ENCODE measurements around the gene OR4C3.
"Not testable (repeated sequence)": the region's sequence is repeated elsewhere in the genome, so short reads cannot be mapped to it uniquely, and the experiment has no call there.

The OR4C3 gene

DNA sequence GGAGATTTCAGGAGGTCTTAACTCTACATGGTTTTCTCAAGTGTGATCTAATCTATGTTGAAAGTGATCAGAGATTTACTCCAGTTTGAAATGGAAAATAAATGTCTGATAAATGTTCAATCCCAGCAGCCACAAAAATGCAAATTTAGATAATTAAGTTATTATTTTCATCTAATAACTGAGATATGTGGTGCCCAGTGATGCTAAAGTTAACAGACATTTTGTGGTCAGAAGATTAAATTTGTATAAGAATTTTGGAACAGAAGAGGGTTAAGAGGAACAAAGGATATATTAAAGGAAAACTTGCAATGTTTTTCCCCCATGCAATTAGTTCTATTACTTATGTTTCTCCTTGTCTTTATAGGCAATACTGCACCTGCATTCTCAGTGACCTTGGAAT lies at the start of gene OR4C3:
OR4C3 (plus strand) TSS at position 301 of the 400 bp plus-strand sequence. CDS start 102 bp downstream, outside the sequence.
- DNase-seq, result not testable (repeated sequence)

DNA sequence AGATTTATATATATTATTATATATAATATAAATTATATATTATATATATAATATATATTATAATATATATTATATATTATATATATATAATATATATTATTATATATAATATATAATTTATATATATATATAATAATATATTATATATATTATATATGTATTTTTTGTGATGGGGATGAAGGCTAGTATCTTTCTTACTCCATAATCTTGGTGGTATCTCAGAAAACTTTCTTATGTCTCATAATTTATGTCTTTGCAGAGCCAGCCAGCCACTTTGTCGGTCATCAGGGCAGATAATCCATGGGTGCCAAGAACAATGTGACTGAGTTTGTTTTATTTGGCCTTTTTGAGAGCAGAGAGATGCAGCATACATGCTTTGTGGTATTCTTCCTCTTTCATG lies 18.8 kb upstream of the OR4C3 start, which contains the start of gene OR4S1:
OR4S1 (plus strand) TSS at position 301 of the 400 bp plus-strand sequence; CDS start at position 301, 0 bp downstream.
- no peak for DNase-seq

DNA sequence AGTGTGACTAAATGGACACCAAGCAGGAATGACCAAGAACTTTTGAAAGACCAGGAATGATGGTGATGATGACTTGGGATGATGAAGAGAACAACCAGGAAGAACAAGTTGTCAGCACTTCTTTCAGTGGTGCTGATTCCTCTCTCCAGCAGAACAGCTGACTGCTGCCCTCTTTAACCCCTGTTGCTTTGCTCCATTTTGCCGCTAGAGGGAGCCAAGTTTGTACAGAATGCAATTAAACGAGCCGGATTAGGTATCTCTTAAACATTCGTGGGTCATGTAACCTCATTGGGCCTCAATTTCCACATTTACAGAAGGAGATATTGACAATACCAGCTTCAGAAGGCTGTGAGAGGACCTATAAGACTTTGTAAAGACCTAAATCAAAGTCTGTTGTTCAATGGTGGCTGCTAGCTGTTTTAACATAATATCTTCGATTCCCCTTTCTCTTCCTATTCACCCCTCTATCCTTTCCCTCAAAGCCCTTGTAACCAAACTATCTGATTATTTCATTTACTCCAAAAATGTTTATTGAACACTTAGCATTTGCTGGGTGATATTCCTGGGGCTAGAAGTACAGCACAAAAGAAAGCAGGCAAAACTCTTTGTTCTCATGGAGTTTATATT lies 16.8 kb upstream of the OR4C3 start:
- DNase-seq, result peak; percentile 55

DNA sequence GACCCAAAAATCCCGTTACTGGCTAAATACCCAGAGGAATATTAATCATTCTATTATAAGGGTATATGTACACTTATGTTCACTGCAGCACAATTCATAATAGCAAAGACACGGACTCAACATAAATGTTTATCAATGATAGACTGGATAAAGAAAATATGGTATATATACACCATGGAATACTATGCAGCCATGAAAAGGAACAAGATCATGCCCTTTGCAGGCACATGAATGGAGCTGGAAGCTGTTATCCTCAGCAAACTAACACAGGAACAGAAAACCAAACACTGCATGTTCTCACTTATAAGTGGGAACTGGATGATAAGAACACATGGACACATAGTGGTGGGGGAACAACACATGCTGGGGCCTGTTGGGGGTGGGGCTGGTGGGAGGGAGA lies 11.1 kb upstream of the OR4C3 start:
- not testable (repeated sequence) for DNase-seq

DNA sequence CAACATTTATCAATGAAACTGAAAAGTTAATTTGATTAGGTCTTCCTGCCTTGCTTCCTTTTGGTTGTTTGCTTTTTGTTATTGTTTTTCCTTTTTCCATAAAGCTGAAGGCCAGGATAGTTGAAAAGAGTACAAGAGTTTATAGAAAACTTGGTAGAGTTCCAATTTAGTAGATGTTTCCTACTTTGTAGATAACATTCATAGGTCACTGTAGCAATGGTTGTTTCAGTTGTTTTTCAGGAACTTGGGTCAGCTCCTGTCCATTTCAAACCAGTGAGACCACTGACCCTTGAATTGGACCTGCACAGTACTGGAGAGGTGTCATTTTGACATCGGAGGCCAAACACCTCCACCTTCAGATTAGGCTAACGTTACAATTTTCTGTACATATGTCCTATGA lies 4.9 kb upstream of the OR4C3 start:
- not testable (repeated sequence) for DNase-seq

DNA sequence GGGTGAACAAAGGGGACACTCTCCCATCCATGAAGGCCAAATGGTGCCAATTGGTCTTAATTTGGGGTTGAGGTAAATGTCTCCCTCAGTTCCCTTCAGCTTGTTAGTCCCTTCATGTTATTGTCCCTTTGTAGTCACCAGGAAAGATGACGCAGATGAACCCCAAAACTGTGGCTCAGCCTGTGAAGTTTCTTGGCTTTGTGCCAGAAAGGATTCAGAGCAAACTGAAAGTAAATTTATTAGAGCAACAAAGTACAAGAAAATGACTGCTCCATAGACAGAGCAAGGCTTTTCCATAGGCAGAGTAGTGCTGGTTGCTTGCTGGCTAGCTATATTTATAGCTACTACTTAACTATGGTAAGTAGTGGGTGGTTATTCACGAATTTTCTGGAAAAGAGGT lies 16.7 kb downstream of the OR4C3 start:
- no peak for DNase-seq

DNA sequence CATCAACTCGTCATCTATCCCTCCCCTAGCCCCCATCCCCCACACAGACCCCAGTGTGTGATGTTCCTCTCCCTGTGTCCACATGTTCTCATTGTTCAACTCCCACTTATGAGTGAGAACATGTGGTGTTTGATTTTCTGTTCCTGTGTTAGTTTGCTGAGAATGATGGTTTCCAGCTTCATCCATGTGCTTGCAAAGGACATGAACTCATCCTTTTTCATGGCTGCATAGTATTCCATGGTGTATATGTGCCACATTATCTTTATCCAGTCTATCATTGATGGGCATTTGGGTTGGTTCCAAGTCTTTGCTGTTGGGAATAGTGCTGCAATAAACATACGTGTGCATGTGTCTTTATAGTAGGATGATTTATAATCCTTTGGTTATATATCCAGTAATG lies 17.8 kb downstream of the OR4C3 start:
- DNase-seq, result not testable (repeated sequence)

DNA sequence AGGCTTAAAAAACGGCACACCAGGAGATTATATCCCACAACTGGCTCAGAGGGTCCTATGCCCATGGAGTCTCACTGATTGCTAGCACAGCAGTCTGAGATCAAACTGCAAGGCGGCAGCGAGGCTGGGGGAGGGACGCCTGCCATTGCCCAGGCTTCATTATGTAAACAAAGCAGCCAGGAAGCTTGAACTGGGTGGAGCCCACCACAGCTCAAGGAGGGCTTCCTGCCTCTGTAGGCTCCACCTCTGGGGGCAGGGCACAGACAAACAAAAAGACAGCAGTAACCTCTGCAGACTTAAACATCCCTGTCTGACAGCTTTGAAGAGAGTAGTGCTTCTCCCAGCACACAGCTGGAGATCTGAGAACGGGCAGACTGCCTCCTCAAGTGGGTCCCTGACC lies 21.6 kb downstream of the OR4C3 start:
- not testable (repeated sequence) for DNase-seq

DNA sequence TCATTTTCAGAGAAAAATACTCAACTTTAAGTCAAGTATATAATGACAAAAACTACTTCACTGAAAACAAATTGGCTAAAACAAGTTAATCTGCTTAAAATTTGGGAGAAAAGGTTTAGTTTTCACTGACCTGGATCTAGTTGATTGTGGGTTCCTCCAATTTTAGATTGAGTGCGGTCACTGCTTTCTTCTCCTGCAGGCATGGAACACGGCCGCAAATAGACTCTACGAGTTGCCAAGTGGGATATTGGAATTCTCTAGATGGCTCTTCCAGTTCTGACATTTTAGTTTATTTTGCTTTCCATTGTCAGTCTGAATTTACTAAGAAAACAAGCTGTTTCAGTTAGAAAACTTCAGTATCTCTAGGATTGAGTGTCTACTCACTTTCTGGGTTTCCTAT lies 29.3 kb downstream of the OR4C3 start:
- DNase-seq, result no peak

DNA sequence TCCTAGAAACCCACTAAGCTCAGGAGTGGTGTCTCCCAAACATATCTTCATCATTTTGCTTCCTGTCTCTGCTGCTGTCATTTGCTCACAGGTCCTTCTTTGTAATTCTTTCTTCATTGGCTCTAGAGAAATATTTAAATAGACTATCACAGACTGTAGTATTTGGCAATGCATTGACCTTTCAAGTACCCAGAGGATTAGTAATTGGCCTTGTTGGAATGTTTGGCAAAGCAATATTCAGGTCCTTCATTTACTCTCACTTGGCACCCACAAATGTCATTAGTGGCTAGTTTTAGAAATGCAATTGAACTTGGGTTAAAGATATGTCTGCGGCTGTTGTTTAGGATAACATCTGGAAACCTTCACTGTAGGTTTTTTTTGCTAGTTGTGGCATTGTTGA lies 30.0 kb downstream of the OR4C3 start:
- DNase-seq, result no peak

DNA sequence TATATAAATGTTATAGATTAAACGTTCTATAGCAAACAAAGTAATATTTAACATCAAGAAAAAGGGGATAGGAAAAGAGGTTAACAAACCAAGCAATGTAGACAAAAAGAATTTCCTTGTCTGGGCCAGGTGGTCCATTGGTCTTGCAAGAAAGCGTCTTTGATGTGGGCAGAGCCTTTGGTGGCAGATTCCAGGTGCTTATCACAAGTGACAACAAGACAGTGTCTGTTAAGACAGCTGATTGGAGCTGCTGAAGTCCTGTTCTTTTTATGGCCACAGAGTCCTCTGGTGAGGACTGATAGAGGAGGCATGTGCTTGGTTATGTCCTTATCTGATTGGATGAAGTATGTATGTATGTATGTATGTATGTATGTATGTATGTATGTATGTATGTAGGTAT lies 36.6 kb downstream of the OR4C3 start:
- not testable (repeated sequence) for DNase-seq

DNA sequence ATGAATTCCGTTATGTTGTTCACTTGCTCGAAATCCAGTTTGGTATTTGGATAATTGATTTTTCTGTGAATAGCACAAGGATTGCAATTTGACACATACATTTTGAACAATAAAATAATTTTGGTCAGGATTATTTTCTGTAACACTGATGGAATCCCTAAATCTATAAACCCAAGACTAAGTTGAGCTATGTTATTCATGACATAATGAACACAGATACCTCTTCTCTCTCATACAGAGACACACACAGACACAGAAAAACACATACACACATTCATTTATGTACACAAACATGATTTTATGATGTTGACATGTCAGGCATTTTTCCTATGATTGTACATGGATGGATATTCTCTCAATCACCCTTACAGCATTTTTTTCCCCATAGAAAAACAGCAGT lies 41.6 kb downstream of the OR4C3 start, which contains the start of gene OR4C5:
OR4C5 (minus strand) TSS at position 101 of the 400 bp plus-strand sequence; CDS start at position 101, 0 bp downstream.
- DNase-seq, result no peak
